A549 (cell line): ENCODE data around the gene MITF.

Source experiments
- CTCF ChIP-seq: fragments of >200 bp; sonication (Bioruptor Twin); formaldehyde crosslinking; IDR thresholded peaks from 3 replicates; pipeline ENCODE4 v1.5.1; 2016
- EP300 ChIP-seq, 2 experiments: fragments of >200 bp; sonication (Bioruptor Twin); formaldehyde crosslinking; IDR thresholded peaks; 2 replicates in 1 of 2; 3 replicates in 1 of 2; pipeline ENCODE4 v1.6.1; 2016 to 2017
- ESRRA ChIP-seq: fragments of 150-350 bp; IDR thresholded peaks from 2 replicates; pipeline ENCODE4 v1.6.1; 2014; ENCODE audit warnings: mild to moderate bottlenecking, low read length, borderline replicate concordance
- FOSL2 ChIP-seq, 2 experiments: fragments of 450-650 bp in 1 of 2; fragments of >200 bp in 1 of 2; sonication (Bioruptor Twin) in 1 of 2; formaldehyde crosslinking; IDR thresholded peaks; 2 replicates each; pipeline versions ENCODE4 v1.5.0 to v1.6.1; 2016 to 2020; ENCODE audit warnings: mild to moderate bottlenecking in 1 of 2, moderate library complexity in 1 of 2
- GATA3 ChIP-seq: IDR thresholded peaks from 2 replicates; pipeline ENCODE4 v1.6.1; 2012; ENCODE audit warnings: borderline replicate concordance
- JUNB ChIP-seq: fragments of >200 bp; sonication (Bioruptor Twin); formaldehyde crosslinking; IDR thresholded peaks from 2 replicates; pipeline ENCODE4 v1.6.1; 2016
- MAFK ChIP-seq: fragments of 450-650 bp; IDR thresholded peaks from 2 replicates; pipeline ENCODE4 v1.6.1; 2014; ENCODE audit not compliant: partially characterized antibody
- MYC ChIP-seq: IDR thresholded peaks from 2 replicates; pipeline ENCODE4 v1.6.1; 2012; ENCODE audit warnings: mild to moderate bottlenecking, inconsistent platforms, low read length, improper control_type of control experiment, borderline replicate concordance
- POLR2A ChIP-seq: IDR thresholded peaks from 2 replicates; pipeline ENCODE4 v1.6.1; 2012; ENCODE audit warnings: mild to moderate bottlenecking, low read length
- REST ChIP-seq: fragments of 200-600 bp; sonication (generic); IDR thresholded peaks from 2 replicates; pipeline ENCODE4 v1.6.1; 2016; ENCODE audit warnings: antibody characterized with exemption, mild to moderate bottlenecking, moderate library complexity
- ZFP36 ChIP-seq: fragments of 450-650 bp; IDR thresholded peaks from 2 replicates; pipeline ENCODE4 v1.6.1; 2014; ENCODE audit warnings: borderline replicate concordance; ENCODE audit not compliant: partially characterized antibody

GRCh38 chr3:69930564-69930963, 191.3 kb downstream of the MITF start:
- TF ChIP-seq MYC, result no peak
- no peak for TF ChIP-seq CTCF
- TF ChIP-seq REST, result no peak
- TF ChIP-seq FOSL2 (IDR thresholded peaks at IDR 0.05), result no peak
- no peak for TF ChIP-seq FOSL2 (CRISPR knock-in tag; IDR thresholded peaks at IDR 0.05)
- TF ChIP-seq EP300 (IDR thresholded peaks at IDR 0.05), result no peak
- no peak for TF ChIP-seq MAFK
- no peak for TF ChIP-seq POLR2A
- TF ChIP-seq ESRRA, result no peak
- no peak for TF ChIP-seq JUNB
- no peak for TF ChIP-seq GATA3
- no peak for TF ChIP-seq ZFP36
